Fibroblast of skin of right biceps (primary cell): ENCODE measurements around the gene TKT.

Experiments used
- DNase-seq: peaks from one replicate; pipeline ENCODE4 v3.0.0-alpha.2; 2013

The TKT gene

DNA sequence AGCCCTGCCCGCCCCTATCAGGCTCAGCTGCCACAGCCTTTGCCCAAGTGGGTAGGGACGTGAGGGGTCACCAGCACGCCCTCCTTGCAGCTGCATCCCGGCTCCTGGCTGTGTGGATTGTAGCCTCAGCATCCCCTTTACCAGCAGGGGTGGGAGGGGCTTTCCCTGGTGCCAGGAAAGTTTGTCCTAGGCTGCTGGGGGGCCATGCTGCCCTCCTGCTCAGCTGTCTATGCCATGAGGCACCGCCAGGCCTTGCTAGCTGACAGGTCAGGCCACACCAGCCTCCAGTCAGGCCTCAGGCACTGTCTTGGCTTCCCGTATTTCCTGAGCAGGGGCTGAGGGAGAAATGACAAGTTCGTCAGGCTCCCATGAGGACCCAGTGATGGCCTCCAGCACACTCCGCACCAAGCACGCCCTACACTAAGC, 32.3 kb downstream of the TKT start:
- no peak for DNase-seq

- DNase-seq = no peak
These were observed 32.8 kb downstream of the TKT start for GRCh38 chr3:53223025-53223424.

DNA sequence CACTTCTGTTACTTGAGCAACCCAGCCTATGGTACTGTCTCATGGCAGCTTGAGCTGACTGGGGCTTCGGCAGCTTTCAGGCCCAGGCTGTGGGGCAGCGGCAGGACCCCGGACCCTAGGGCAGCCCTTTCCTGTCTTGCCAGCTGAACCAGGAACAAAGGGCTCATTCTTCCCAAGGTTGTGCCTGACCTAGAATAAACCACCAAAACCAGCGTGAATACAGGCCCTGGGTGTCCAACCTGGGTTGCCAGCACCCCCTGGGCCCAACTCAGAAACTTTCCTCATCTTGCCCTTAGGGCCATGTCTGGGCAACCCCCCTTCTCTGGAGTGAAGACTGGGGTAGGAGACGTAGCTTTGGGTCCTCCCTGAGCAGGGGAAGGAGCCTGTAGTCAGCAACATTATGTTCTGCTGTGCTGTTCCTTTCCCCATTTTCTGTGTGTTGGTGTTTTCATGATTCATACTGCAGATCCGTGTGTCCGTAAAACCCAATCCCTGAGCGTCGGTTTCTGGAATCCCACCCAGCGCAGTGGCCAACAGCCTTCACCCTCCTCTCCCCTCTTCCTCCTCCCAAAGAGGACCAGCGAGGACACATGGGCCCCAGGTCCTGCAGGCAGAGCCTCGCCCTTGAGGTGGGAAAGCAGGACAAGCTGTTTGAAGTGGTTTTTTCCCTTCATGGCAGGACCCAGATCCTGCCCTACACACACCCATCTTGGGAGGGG, 33.5 kb downstream of the TKT start:
- DNase-seq = no peak

DNA sequence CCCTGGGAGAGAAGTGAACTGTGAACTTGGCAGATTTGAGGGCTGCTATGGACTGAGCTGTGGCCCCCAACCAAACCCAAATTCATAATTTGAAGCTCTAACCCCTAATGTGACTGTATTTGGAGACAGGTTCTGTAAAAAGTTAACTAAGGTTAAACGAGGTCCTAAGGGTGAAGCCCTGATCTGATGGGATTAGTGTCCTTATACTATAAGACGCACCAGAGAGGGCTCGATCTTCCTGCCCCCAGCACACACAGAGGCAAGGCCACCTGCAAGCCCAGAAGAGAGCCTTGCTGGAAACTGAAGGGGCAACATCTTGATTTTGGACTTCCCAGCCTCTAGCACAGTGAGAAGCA, 34.0 kb downstream of the TKT start:
- no peak for DNase-seq

DNA sequence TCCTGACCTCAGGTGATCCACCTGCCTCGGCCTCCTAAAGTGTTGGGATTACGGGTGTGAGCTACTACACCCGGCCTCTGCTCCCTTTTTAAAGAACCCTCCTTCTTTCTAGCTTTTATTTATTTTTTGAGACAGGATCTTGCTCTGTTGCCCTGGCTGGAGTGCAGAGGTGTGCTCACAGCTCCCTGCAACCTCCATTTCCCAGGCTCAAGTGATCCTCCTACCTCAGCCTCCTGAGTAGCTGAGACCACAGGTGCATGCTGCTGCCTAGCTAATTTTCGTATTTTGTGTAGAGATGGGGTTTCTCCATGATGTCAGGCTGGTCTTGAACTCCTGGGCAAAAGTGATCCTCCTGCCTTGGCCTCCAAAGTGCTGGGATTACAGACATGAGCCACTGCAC, 34.5 kb downstream of the TKT start:
- no peak for DNase-seq

DNA sequence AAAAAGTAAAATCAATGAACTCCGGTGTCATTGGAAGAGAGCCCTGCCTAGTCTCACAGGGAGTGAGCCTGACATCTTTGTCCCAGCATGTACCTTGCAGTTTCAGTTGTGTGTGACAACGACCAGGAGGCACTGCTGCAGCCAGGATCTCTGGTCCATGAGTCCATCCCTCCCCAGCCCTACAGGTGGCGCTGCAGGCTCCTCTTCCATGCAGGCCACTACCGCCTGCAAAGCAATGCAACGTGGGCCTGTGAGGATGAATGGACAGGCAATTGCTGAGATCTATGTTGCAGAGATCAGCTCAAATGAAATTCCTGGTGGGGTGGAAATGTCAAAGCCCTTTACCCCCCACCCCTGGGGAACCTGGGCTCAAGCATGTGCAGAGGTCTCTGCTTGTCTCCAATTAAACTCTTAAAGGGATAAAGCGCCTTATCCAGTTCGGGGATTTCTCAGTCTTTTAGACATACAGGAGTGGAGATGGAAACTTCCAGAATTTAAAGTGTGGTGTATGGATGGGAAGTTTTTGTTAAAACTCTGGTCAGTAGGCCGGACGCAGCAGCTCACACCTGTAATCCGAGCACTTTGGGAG, 35.8 kb downstream of the TKT start:
- DNase-seq = peak; percentile 73

DNA sequence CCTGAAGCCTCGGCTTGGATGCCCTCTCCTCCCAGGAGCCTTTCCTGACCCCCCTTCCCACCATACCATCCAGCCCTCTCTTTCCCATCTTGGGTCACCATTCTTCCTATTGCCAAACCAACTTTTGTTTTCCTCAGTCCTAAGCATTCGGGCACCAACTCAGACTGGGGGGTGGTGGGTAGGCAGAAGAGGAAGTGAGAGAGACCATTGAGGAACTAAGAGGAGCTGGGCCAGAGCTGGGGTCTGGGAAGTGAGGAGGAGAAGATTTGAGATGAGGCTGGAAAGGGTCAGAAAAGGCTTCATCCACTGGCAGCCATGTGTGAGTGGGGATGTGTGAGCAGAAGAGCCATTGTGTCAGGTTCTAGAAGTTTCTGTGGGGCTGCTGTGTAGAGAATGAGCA, 37.7 kb downstream of the TKT start:
- no peak for DNase-seq

GRCh38 chr3:53217175-53217574, 38.6 kb downstream of the TKT start:
- no peak for DNase-seq

GRCh38 chr3:53216723-53217122, 39.1 kb downstream of the TKT start:
- DNase-seq = no peak

DNA sequence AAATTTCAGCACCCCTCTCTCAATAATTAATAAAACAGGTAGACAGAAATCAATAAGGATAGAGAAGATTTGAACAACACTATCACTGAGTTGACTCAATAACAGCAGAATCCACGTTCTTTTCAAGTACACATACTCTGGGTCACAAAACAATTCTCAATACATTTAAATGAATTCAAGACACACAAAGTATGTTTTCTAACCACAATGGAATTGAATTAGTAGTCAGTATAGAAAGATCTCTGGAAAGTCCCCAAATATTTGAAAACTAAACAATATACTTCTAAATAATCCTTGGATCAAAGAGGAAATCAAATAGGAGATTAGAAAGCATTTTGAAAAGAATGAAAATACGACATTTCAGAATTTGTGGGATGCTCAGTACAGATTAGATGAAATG, 40.0 kb downstream of the TKT start:
- no peak for DNase-seq

DNA sequence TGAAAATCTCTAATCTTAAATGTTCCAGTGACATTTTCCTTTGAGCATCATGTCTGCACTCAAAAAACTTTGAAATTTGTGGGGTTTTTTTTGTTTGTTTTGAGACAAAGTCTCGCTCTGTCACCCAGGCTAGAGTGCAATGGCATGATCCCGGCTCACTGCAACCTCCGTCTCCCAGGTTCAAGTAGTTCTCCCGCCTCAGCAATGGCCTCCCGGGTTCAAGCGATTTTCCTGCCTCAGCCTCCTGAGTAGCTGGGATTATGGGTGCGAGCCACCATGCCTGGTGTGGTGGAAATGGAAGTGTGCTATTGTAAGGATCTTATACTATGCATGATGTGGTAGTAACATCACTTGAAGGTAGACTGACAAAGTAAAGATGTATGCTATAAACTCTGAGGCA, 42.5 kb downstream of the TKT start:
- no peak for DNase-seq

- DNase-seq = no peak
These were observed 43.8 kb downstream of the TKT start for GRCh38 chr3:53211706-53212702.

- no peak for DNase-seq
These were observed 53.3 kb downstream of the TKT start for GRCh38 chr3:53202331-53203015.

- no peak for DNase-seq
These were observed 55.0 kb downstream of the TKT start for GRCh38 chr3:53200501-53201498.

DNA sequence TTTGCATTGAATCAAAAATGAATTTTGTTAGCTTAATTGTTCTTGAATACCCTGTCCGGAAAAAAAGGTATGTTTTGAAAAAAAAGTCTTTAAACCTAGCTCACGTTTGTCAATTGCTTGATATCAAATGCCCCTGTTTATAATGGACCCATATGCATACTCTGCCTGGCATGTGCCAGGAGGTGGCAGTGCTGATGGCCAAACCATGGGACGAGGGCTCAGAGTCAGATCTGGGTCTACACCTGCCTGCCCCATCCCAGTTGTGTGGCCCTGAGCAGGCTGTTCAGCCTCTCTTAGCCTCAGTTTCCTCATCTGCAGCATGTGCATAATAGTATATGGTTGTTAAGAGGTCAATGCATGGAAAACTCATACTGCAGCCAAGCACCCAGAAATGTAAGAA, 56.0 kb downstream of the TKT start:
- no peak for DNase-seq

- no peak for DNase-seq
These were observed 56.8 kb downstream of the TKT start for GRCh38 chr3:53198996-53199395.

DNA sequence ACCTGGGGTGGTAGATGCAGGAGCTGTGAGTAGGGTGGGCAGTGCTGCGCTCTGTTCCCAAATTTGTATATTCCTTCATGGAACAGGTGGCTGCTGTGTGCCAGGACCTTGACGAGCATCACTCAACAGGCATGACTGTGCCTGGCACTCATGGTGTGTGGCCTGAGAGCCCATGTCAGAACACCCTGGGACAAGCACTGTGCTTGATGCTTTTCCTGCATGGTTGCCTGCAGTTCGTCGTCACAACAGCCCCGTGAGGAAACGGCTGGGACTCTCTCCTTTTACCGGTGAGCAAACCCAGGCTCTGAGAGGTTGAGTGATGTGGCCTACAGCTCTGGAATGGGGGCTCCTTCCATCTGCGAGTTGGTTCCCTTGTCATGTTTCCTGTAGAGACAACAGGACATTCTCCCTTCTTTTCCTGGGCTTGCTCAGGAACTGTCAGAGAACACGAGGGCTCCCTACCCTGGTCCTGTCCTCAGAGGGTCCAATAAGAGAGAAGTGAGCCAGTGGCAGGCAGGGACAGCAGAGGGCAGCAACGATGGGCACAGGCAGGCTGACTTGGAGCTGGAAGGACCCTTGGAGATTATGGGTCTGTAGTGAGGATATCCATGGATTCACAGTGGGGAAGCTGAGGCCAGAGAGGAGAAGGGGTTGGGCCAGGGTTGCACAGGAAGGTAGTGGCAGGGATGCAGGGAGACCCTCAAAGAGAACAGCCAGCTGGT, 57.4 kb downstream of the TKT start:
- no peak for DNase-seq

DNA sequence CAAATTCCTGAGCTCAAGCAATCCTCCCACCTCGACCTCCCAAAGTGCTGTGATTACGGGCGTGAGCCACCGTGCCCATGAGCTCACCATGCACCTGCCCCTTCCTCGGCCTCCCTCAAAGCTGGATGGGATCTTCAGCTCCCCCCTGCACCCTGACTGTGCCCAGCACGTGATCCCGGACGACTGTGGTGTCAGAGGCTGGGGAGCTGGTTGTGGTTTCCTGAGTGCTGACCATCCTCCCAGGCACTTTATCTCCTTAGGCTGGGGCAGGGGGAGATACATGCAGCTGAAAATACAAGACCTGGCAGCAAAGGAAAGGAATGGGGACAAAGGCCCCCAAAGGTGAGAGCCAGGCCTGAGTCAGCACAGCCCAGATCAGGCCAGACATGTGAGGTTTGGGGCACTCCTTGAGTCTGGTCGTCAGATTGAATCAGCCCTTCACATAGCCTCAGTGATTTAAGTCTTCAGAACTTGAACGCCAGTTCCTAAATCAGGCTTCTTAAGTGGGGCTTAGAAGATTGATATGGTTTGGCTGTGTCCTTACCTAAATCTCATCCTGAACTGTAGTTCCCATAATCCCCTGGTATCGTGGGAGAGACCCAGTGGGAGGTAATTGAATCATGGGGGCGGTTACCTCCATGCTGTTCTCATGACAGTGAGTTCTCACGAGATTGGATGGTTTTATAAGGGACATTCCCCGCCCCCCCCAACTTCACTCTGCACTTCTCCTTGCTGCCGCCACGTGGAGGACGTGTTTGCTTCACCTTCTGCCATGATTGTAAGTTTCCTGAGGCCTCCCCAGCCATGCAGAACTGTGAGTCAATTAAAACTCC, 59.0 kb downstream of the TKT start:
- peak; percentile 77 for DNase-seq

- peak; percentile 37 for DNase-seq
These were observed 59.9 kb downstream of the TKT start for GRCh38 chr3:53195602-53196574.
